ENCODE data around the gene TGFB2.

DNA sequence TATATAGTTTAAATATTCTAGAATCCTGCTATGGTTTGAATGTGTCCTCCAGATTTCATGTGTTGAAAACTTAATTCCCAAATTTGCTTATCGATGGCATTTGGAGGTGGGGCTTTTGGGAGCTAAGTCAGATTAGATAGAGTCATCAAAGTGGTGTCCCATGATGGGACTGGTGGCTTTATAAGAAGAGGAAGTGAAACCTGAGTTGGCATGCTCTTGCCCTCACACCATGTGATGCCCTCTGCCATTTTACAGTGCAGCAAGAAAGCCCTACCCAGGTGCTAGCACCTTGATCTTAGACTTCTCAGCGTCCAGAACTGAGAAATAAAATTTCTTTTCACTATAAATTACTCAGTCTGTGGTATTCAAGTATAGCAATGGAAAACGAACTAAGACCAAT, 111.3 kb downstream of the TGFB2 start:
- no peak for TF ChIP-seq EZH2phosphoT487 (IDR thresholded peaks at IDR 0.05; ENCODE audit: borderline replicate concordance, low read depth, low read length)
- TF ChIP-seq, protein P1, sequence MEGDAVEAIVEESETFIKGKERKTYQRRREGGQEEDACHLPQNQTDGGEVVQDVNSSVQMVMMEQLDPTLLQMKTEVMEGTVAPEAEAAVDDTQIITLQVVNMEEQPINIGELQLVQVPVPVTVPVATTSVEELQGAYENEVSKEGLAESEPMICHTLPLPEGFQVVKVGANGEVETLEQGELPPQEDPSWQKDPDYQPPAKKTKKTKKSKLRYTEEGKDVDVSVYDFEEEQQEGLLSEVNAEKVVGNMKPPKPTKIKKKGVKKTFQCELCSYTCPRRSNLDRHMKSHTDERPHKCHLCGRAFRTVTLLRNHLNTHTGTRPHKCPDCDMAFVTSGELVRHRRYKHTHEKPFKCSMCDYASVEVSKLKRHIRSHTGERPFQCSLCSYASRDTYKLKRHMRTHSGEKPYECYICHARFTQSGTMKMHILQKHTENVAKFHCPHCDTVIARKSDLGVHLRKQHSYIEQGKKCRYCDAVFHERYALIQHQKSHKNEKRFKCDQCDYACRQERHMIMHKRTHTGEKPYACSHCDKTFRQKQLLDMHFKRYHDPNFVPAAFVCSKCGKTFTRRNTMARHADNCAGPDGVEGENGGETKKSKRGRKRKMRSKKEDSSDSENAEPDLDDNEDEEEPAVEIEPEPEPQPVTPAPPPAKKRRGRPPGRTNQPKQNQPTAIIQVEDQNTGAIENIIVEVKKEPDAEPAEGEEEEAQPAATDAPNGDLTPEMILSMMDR (conservative IDR thresholded peaks at IDR 0.05; ENCODE audit: low read length): no peak
